Heart right ventricle (tissue), 16 donors: ENCODE data around the gene RAB10. TPM values are rescaled to one million over a fixed set of nuclear protein-coding genes. Genes with fewer than 3 reads are reported as not detected.
A peak's percentile ranks its signal among the peaks of the same experiment; 100 is the strongest.

Source experiments
- ATAC-seq, 8 donors: fragments of 200-7000 bp; cut with Tn5 transposase; one replicate each; pipeline ENCODE4 v1.9.1; 2020; ENCODE audit warnings: mild to moderate bottlenecking in 8 of 8, moderate library complexity in 8 of 8, moderate number of reproducible peaks in 1 of 8
- DNase-seq, 2 donors: peaks; one replicate each; pipeline ENCODE4 v3.0.0-alpha.2; 2020
- H3K27ac ChIP-seq, 10 donors: fragments of 200-600 bp; sonication (generic) in 2 of 10; one replicate each; pipeline versions ENCODE4 v1.5.0 to v1.8.0; 2020 to 2022; ENCODE audit warnings: mild to moderate bottlenecking in 3 of 10
- H3K27me3 ChIP-seq, 7 donors: fragments of 200-600 bp; one replicate each; pipeline ENCODE4 v1.8.0; 2021 to 2022; ENCODE audit warnings: mild to moderate bottlenecking in 2 of 7
- H3K36me3 ChIP-seq, 9 donors: fragments of 200-600 bp; sonication (generic) in 1 of 9; one replicate each; pipeline versions ENCODE4 v1.5.0 to v1.8.0; 2020 to 2022; ENCODE audit warnings: mild to moderate bottlenecking in 2 of 9
- H3K4me1 ChIP-seq, 9 donors: fragments of 200-600 bp; sonication (generic) in 1 of 9; one replicate each; pipeline versions ENCODE4 v1.5.0 to v1.8.0; 2020 to 2022; ENCODE audit warnings: mild to moderate bottlenecking in 4 of 9
- H3K4me3 ChIP-seq, 10 donors: fragments of 200-600 bp; sonication (generic) in 2 of 10; one replicate each; pipeline versions ENCODE4 v1.5.0 to v1.8.0; 2020 to 2022; ENCODE audit warnings: mild to moderate bottlenecking in 7 of 10, moderate library complexity in 2 of 10
- H3K9me3 ChIP-seq, 11 donors: fragments of 200-600 bp in 10 of 11; sonication (generic) in 2 of 11; one replicate each; pipeline versions ENCODE4 v1.5.0 to v1.8.0; 2013 to 2022; ENCODE audit warnings: mild to moderate bottlenecking in 2 of 11, control low read depth in 1 of 11, moderate library complexity in 1 of 11
- WGBS, 2 donors: extraction: QIAGEN DNeasy Blood & Tissue Kit; methylation state at CpG; one replicate each; pipeline ENCODE4 v1.1.7; 2013; ENCODE audit warnings: inconsistent platforms in 1 of 2; 5-methylcytosine and 5-hydroxymethylcytosine counted together
- intact Hi-C, 10 donors: fragments of 100-400 bp; cut with DNase I; formaldehyde crosslinking; loops; one replicate each; pipeline versions ENCODE4 v1.11.1 to v1.14.2; 2022
- polyA plus RNA-seq, 2 donors: library from polyadenylated mRNA; stranded (reverse); fragments of 200-250 nt; gene quantifications; one replicate each; pipeline ENCODE4 v1.2.3, GENCODE V29; 2013
- total RNA-seq, 10 donors: library from RNA; stranded (reverse); fragmentation: NEBNext Ultra II Directional in 3 of 10; extraction: Animal tissue kit (Norgen Biotek cat#: 25700) in 3 of 10; gene quantifications; one replicate each; pipeline versions ENCODE4 v1.2.1 to v1.2.4, GENCODE V29; 2021 to 2023
- TF ChIP-seq, protein P1 (sequence below), 9 donors: fragments of 200-600 bp; sonication (generic) in 2 of 9; IDR thresholded peaks; one replicate each; pipeline versions ENCODE4 v1.5.0 to v1.8.0; 2021 to 2022; ENCODE audit warnings: antibody characterized with exemption in 9 of 9, mild to moderate bottlenecking in 5 of 9, moderate library complexity in 1 of 9
- donor health status: Arrhythmogenic right ventricular cardiomyopathy.
- donor health status: ischemic (EF 13 %, LVEDD 7.1; RV severe dilation, severe dysfunction).
- donor health status: healthy with polysubstance abuse.
- donor health status: DM: no; HTN: yes; CAD: no.
- donor health status: DM: no; HTN: no; CAD: no.
- donor health status: ischemic (EF 25% LVEDD 6.9; RV normal size, moderate dysfunction).
- donor health status: ischemic (EF 25% LVEDD 5.7; RV mildly dilated, moderate dysfunction).
- donor health status: healthy.
- donor health status: DM: yes; HTN: yes; CAD: no.
- donor health status: Ischemic cardiomyopathy.
- donor health status: ischemic (EF 35%, LVEDD 5.7; RV mildly dilated, moderate dysfunction).
- donor health status: nonischemic (EF 11% LVEDD 7.7; RV severe dilation, severe dysfunction).
- donor health status: DM: yes; HTN: yes; CAD: no.
- donor health status: PGD.
- donor health status: ischemic (EF 29% LVEDD 5.4; RV normal size, mild dysfunction).
- donor health status: nonischemic (EF 23%, LVEDD 6.1; RV moderate dilation, normal function).

The RAB10 gene
- total and polyA plus RNA-seq, 12 donors = 32.2 to 110 (median 94.2) TPM

GRCh38 chr2:26033270-26033817 is 540 bp upstream of the RAB10 start:
- peak overlapping the region; percentile 91 to 98 (median 96) for H3K27ac ChIP-seq
- peak in 6 of 8 donors; percentile 34 to 40 (median 36) for ATAC-seq
- no peaks in the 10 kb centered on the region for H3K9me3 ChIP-seq
- intact Hi-C loops = no loop called here
- peaks cover 0 to 18% (median 0%) of the 10 kb centered on the region in 9 donors for H3K36me3 ChIP-seq
- peak overlapping the region; percentile 65 to 97 (median 88) for H3K4me3 ChIP-seq
- H3K27me3 ChIP-seq = no peaks in the 10 kb centered on the region
- WGBS, 2 donors = 0 to 1% methylated on average over 37 of the region's 38 CpGs
- peaks cover 2 to 41% (median 35%) of the 10 kb centered on the region in 9 donors for H3K4me1 ChIP-seq
- DNase-seq = peak in 1 of 2 donors; percentile 42
- TF ChIP-seq, protein P1, sequence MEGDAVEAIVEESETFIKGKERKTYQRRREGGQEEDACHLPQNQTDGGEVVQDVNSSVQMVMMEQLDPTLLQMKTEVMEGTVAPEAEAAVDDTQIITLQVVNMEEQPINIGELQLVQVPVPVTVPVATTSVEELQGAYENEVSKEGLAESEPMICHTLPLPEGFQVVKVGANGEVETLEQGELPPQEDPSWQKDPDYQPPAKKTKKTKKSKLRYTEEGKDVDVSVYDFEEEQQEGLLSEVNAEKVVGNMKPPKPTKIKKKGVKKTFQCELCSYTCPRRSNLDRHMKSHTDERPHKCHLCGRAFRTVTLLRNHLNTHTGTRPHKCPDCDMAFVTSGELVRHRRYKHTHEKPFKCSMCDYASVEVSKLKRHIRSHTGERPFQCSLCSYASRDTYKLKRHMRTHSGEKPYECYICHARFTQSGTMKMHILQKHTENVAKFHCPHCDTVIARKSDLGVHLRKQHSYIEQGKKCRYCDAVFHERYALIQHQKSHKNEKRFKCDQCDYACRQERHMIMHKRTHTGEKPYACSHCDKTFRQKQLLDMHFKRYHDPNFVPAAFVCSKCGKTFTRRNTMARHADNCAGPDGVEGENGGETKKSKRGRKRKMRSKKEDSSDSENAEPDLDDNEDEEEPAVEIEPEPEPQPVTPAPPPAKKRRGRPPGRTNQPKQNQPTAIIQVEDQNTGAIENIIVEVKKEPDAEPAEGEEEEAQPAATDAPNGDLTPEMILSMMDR (IDR thresholded peaks at IDR 0.05) = no peak

DNA sequence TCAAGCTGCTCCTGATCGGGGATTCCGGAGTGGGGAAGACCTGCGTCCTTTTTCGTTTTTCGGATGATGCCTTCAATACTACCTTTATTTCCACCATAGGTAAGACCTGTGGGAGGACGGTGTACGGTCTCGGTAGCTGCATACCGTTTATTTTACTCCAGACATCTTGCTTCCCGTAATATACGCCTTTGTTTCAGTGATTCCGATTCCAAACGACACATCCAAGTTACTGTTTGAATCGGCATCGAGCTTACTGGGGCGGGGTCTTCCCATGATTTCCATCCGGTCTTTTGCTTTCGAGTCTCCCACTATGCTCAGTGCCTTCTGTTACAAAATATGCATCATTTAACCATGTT is 731 bp downstream of the RAB10 start:
- Histone ChIP-seq H3K4me3 (peak overlapping the region; percentile 65 to 97 (median 88)), H3K9me3 (no peaks in the 10 kb centered on the region), H3K27me3 (no peaks in the 10 kb centered on the region), H3K27ac (peak overlapping the region; percentile 91 to 98 (median 96)), H3K36me3 (peaks cover 0 to 29% (median 0%) of the 10 kb centered on the region in 9 donors), H3K4me1 (peaks cover 2 to 50% (median 43%) of the 10 kb centered on the region in 9 donors)
- intact Hi-C loops = no loop called here
- WGBS, 2 donors = 0% methylated on average over 18 of the region's 18 CpGs
- ATAC-seq (no peak), DNase-seq (no peak)
- TF ChIP-seq, protein P1 (IDR thresholded peaks at IDR 0.05) = no peak

DNA sequence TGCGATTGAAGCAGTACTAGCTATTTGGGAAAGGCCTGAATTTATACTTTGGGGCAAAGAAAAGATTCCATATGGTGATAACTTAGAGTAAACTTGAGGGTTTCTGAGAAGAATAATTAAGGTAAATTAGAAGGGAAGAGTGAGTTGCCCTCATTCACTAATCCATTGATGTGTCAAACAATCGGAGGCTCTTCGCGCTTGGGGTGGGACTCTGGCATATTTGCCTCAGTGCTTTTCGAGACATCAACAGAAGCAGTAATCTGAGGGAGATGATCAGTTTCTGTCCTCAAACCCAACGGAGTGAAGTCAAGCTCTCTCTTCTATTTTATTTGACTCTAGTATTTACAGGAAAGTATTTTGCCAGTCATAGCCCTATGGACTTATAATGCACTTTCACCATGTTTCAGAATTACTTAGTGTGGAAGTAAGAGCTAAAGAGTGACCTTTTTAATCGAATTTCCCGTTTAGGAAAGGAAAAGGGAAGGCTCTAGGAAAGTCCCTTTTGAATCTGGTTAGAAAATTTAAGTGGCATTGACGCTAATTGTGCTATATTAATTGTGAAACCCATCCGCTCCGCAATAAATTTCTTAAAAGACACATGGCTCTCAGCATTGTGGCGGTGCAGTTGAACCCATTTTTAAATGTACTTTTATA is 1.3 kb downstream of the RAB10 start:
- Histone ChIP-seq H3K4me3 (peak overlapping the region; percentile 65 to 97 (median 88)), H3K36me3 (peaks cover 0 to 34% (median 0%) of the 10 kb centered on the region in 9 donors)

GRCh38 chr2:26039603-26040323 is 5.9 kb downstream of the RAB10 start:
- intact Hi-C loops = no loop called here
- Histone ChIP-seq H3K4me1 (peaks cover 4 to 82% (median 59%) of the 10 kb centered on the region in 9 donors), H3K27me3 (no peaks in the 10 kb centered on the region), H3K36me3 (peaks cover 0 to 46% (median 0%) of the 10 kb centered on the region in 9 donors), H3K9me3 (no peaks in the 10 kb centered on the region), H3K27ac (no peak overlapping the region), H3K4me3 (no peak overlapping the region)
- TF ChIP-seq, protein P1 (IDR thresholded peaks at IDR 0.05) = no peak
- no peak for ATAC-seq
- WGBS, 2 donors = 82 to 83% methylated on average over 9 of the region's 9 CpGs
- DNase-seq = no peak

More for the DNA sequence above, 1.3 kb downstream of the RAB10 start:
- ATAC-seq (no peak), DNase-seq (no peak)
- Histone ChIP-seq H3K27ac (peak overlapping the region in 7 of 10 donors; percentile 91 to 97 (median 96)), H3K9me3 (no peaks in the 10 kb centered on the region), H3K4me1 (peaks cover 2 to 54% (median 49%) of the 10 kb centered on the region in 9 donors), H3K27me3 (no peaks in the 10 kb centered on the region)
- TF ChIP-seq, protein P1 (IDR thresholded peaks at IDR 0.05) = no peak
- intact Hi-C loops = no loop called here
- WGBS, 2 donors = 4 to 5% methylated on average over 12 of the region's 12 CpGs
